ENCODE results near the gene BRINP1.

GRCh38 chr9:119304555-119304954, 64.7 kb downstream of the BRINP1 start:
- TF ChIP-seq, protein P1, sequence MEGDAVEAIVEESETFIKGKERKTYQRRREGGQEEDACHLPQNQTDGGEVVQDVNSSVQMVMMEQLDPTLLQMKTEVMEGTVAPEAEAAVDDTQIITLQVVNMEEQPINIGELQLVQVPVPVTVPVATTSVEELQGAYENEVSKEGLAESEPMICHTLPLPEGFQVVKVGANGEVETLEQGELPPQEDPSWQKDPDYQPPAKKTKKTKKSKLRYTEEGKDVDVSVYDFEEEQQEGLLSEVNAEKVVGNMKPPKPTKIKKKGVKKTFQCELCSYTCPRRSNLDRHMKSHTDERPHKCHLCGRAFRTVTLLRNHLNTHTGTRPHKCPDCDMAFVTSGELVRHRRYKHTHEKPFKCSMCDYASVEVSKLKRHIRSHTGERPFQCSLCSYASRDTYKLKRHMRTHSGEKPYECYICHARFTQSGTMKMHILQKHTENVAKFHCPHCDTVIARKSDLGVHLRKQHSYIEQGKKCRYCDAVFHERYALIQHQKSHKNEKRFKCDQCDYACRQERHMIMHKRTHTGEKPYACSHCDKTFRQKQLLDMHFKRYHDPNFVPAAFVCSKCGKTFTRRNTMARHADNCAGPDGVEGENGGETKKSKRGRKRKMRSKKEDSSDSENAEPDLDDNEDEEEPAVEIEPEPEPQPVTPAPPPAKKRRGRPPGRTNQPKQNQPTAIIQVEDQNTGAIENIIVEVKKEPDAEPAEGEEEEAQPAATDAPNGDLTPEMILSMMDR (conservative IDR thresholded peaks at IDR 0.05; ENCODE audit: low read length): no peak
- no peak for TF ChIP-seq EZH2phosphoT487 (IDR thresholded peaks at IDR 0.05; ENCODE audit: borderline replicate concordance)
